HG02884 (cell line): Measurements from ENCODE around the gene FTCD.
A peak's percentile ranks its signal among the peaks of the same experiment; 100 is the strongest.
"Not testable (repeated sequence)": the region's sequence is repeated elsewhere in the genome, so short reads cannot be mapped to it uniquely, and the experiment has no call there.

Source experiments
- ATAC-seq: cut with Tn5 transposase; IDR thresholded peaks from one replicate; pipeline ENCODE4 v1.9.1; 2021; ENCODE audit warnings: mild to moderate bottlenecking, moderate library complexity; ENCODE audit not compliant: unreplicated experiment

Gene FTCD

GRCh38 chr21:46188226-46189212 is 33.1 kb upstream of the FTCD start:
- no peak for ATAC-seq

- ATAC-seq = no peak
Observed at GRCh38 chr21:46187814-46188213, 32.4 kb upstream of the FTCD start.

- ATAC-seq = no peak
Observed at GRCh38 chr21:46187261-46187660, 31.9 kb upstream of the FTCD start.

GRCh38 chr21:46185716-46186115 is 30.3 kb upstream of the FTCD start:
- ATAC-seq = no peak

DNA sequence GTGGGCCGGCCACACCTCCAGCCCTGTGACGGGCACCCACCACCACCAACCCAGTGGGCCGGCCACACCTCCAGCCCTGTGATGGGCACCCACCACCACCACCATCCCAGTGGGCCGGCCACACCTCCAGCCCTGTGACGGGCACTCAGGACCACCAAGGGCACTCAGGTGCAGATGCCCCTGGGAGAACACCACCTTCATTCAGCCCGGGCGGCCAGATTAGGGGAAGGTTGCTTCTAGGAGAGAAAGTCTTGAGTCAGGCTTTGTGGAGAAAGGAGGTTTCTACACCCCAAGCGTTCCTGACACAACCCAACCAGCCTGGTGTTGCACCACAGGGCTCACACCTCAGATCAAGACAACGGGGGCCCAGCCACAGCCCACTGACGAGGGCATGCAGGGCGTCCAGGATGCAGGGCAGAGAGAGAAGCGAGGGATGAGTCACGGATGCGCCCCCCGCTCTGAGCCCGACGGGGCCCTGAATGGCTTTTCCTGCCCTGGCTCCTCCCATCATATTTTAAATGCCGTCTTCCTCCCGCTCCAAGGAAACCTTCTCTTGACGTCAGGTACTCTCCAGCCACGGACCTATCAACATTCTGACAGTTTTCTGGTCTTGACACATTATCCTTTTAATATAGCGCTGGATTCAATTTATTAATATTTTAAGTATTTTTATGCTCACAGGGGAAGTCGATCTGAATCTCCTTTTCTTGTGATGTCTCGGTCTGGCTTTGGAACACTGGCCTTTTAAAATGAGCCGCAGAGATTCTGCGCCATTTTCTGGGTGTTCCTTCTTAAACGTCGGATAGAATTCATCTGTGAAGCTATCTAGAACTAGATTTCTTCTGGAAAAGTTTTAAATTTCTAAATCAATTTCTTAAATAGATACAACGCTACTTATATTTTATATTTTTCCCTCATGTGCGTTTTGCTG is 29.5 kb upstream of the FTCD start:
- ATAC-seq = peak; percentile 45

DNA sequence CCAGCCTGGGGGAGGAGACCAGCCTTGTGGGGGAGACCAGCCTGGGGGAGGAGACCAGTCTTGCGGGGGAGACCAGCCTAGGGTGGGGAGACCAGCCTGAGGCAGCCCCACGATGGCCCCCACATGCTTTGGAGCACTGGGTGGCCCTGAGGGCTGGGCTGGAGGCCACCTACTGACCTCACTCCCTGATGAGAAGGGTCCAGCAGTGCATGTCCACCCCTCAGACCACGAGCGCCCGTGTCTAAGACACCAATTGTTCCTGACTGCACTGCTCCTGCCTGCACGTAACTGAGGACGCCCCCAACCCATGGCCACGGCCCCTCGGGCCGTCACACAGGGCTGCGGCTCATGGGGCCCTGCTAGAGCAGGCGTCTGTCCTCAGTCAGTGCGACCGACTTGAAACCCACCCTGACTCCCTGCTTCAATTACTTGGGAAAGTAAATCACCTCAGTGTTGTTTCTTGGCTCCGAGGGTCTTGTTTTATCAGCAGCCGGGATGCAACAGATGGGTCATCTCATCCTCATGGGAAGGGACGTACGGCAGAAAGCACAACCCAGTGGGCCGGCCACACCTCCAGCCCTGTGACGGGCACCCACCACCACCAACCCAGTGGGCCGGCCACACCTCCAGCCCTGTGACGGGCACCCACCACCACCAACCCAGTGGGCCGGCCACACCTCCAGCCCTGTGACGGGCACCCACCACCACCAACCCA is 28.7 kb upstream of the FTCD start, which contains the start of gene SPATC1L:
SPATC1L (minus strand) TSS at position 550 of the 715 bp plus-strand sequence. CDS start 1,643 bp downstream, outside the sequence.
- ATAC-seq = peak; percentile 56

- not testable (repeated sequence) for ATAC-seq
Observed at GRCh38 chr21:46183337-46183909, 28.0 kb upstream of the FTCD start.

DNA sequence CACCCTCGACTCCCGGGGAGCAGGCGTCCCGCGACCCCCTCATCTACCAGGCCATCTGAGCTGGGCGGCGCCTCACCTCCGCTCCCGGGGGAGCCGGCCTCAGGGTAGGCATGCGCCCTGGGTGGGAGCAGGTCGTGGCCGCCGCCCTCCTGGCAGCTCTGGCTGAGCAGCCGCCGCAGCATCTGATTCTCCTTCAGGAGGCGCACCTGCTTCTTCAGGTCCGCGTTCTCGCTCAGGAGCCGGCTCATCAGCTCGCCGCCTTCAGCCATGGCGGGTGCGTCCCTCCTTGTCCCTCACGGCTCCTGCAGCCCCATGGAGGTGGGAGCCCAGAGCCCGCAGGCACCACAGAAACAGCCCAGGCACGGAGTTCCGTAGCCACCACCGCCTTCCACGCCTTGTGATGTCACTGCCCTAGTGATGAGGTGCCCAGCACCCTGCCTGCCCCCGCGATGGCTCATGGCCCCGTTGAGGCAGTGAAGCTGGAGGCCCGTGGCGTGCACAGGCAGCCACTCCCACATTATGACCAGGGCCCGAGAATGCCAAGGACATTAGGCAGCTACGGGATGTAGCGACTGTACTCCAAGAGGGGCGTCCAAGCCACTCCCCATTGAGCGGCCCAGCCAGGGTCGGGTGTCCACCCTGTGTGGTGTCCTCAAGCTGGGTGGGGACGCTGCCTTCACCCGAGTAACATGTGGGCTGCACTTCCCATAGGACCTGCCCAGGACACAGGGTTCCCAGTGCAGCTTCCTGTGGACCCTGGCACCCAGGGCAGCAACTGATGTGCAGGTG is 27.4 kb upstream of the FTCD start:
- no peak for ATAC-seq

DNA sequence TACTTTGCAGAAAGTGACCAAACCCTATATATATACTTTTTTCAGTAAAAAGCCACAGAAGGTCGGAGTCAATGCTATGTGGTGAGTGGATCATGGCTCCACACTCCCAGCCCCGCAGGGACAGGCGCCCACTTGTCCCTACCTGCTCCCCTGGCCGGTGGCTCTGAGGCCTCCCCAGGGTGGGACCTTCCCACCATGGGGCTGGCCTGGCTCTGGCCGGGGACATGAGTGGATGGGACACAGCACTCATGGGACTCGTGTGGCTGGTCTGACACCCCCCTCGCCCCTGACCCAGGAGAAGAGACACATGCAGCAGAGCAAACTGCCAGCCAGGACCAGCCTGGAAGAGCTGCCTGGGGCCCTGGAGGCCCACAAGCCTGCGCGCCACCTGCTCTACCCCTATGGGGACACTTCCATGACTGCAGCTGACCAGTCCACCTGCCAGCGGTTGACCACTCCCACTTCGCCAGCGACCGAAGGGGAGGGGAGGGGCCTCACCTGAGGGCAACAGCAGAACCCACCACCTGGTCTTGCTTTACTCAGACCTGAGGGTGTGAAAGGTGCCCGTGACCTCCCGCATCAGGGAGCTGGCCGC is 26.7 kb upstream of the FTCD start:
- ATAC-seq = no peak

- ATAC-seq = no peak
Observed at GRCh38 chr21:46181436-46181835, 26.1 kb upstream of the FTCD start.

- ATAC-seq = no peak
Observed at GRCh38 chr21:46180778-46181391, 25.5 kb upstream of the FTCD start.

DNA sequence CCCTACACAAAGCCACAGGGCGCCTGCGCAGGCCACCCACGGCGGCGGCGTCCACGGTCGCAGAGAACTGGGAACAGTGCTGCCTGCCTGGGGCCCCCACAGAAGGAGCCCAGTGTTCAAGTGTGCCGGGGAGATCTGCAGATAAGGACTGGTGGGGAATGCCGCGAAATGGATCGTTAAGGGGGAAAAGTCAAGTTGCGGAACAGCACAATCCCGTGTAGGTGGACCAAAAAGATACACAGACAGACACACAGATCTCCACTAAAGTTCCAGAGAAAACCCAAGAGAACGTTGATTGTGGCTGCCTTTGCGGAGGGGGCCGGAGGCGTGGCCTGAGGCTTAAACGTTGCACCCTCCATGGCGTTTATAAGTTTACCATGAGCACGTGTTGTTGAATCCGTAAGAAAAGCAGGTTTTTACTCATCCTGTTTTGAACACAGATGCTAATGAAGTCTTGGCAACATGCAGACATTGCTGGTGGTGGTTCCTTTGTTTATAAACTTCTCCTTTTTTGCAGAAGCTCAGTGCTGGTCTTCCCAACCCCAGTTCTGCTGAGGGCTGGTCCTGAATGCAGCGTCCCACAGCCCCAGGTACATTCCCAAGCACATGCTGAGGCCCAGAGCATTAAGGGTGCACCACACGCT is 24.8 kb upstream of the FTCD start:
- no peak for ATAC-seq

DNA sequence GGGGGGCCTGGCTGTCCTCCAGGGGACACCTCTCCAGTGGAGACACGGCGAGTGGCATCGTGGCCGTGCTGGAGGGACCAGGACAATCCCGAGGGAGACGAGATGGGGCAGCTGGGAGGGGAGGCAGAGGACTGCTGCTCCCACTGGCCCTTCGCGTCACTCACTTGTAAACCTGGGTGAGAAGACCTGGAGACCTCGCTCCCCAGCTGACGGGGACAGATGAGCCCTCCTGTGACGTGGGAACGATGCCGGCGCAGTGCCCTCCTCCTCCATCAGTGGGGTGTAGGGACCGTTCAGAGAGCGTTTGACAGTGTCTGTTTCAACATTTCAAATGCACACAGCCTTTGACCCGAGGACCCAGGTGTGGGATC is 24.3 kb upstream of the FTCD start:
- no peak for ATAC-seq

DNA sequence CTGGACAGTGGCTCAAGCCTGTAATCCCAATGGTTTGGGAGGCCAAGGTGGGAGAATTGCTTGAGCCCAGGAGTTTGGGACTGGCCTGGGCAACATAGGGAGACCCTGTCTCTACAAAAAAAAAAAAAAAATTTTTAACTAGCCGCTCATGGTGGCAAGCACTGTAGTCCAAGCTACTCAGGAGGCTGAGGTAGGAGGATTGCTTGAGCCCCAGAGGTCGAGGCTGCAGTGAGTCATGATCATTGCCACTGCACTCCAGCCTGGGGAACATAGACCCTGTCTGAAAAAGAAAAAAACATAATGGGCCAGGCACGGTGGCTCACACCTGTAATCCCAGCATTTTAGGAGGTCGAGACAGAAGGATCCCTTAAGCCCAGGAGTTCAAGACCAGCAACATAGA is 23.6 kb upstream of the FTCD start:
- no peak for ATAC-seq

DNA sequence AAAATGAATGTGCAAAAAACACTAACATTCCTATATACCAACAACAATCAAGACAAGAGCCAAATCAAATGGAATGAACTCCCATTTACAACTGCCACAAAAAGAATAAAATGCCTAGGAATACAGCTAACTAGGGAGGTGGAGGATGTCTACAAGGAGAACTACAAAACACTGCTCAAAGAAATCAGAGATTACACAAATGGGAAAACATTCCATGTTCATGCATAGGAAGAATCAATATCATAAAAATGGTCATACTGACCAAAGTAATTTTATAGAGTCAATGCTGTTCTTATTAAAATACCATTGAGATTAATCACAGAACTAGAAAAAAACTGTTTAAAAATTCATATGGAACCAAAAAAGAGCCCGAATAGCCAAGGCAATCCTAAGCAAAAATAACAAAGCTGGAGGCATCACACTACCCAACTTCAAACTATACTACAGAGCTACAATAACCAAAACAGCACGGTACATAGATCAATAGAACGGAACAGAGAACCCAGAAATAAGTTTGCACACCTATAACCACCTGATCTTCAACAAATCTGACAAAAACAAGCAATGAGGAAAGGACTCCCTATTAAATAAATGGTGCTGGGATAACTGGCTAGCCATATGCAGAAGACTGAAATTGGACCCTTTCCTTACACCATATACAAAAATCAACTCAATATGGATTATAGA is 21.2 kb upstream of the FTCD start:
- not testable (repeated sequence) for ATAC-seq

GRCh38 chr21:46173573-46173972 is 18.2 kb upstream of the FTCD start:
- ATAC-seq = no peak

DNA sequence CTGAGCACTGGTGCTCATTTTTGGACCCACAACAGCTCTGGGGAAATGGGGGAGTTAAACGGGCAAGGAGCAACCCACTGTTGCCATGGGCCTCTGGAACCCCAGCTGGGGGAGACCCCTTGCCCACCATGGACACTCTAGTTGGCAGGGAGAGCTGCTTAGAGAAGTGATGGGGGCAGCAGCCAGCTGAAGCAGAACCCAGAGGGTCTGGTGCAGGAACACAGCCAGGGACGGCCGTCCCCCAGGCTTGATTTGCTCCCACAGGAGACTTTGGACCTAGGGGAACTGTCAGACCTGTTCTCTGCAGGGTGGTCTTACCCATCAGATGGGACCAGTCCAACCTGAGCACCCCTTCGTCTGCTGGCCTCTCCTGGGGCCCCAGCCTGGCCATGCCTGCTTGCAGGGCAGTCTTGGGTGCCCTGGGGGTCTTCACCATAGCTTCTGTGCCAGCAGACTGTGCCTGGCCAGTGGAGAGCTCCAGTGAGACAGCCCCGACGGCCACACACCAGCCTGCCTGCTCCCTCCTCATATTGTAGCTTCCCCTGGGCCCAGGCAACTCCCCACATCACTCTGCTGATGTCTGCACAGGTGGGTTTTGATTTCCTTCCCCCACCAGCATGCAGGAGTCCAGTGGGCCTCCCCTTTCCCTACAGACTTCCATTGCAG is 17.6 kb upstream of the FTCD start:
- no peak for ATAC-seq
